ENCODE measurements around the gene CYP27C1.

DNA sequence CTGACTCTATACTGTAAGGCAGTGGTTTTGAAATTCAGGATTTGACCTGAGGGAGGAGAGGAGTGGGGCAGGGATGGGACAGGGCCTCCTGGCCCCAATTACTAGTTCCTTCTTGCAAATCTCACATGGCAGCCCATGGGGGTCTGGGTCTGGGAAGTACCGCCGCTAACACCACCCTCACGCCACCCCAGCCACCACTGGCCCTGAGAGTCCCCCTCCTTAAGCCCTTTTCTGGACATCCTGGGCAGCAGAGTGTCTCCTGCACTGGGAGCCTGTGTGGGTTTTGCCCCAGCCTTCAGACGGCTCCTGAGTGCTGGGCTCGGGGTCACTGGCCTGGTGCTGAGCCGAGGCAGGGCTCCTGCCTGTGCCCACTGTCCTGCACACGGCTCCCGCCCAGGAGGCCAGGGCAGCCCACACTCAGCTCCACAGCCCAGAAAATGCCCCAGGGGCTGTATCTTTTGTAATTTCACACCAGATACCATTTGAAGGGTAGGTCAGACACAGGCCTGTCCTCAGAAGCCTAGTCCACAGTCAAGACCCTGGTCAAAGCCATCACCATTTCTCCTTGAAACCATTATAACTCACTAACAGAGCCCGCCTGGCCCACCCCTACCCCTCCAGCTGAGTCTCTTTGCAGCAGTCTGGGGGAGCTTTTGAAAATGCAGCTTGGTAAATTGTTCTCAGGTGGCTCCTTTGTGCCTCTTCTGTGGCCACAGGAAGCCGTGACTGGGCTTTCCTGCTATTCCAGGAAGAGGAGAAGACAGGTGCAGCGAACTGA is 55.1 kb downstream of the CYP27C1 start:
- TF ChIP-seq POLR2AphosphoS5 (IDR thresholded peaks at IDR 0.05; ENCODE audit: low read depth, low read length) = no peak
- TF ChIP-seq TAF1 (IDR thresholded peaks at IDR 0.05; ENCODE audit: low read depth, low read length) = no peak
- no peak for TF ChIP-seq POLR2A (IDR thresholded peaks at IDR 0.05; ENCODE audit: low read depth, low read length)

Measured in GM12891 (cell line).